ENCODE measurements around the gene NCAM1. TPM values are rescaled to one million over a fixed set of nuclear protein-coding genes. Genes with fewer than 3 reads are reported as not detected.

NCAM1 gene
- total RNA-seq, 6 donors from 2014 or later = 1.4 to 15.3 (median 2.5) TPM

- no peaks in the 10 kb centered on the region for H3K9me3 ChIP-seq
- no peak overlapping the region for H3K27ac ChIP-seq
- no peak overlapping the region for H3K4me3 ChIP-seq
- DNase-seq (no peak), ATAC-seq (ENCODE audit: low FRiP score in 2 of 2) (no peak)
- WGBS, 2 donors = 87% methylated on average over 2 of the region's 2 CpGs
- TF ChIP-seq EP300 (IDR thresholded peaks at IDR 0.05) = no peak
- no peak for TF ChIP-seq POLR2AphosphoS5 (IDR thresholded peaks at IDR 0.05)
- no peak for TF ChIP-seq CTCF (IDR thresholded peaks at IDR 0.05)
- no peak for TF ChIP-seq POLR2A (IDR thresholded peaks at IDR 0.05)
- no peaks in the 10 kb centered on the region for H3K4me1 ChIP-seq
- H3K27me3 ChIP-seq = no peaks in the 10 kb centered on the region
- no peaks in the 10 kb centered on the region for H3K36me3 ChIP-seq
These were observed 320.0 kb downstream of the NCAM1 start for GRCh38 chr11:113281052-113281725.

- DNase-seq = no peak
- WGBS, 2 donors = 76 to 82% methylated on average over 3 of the region's 3 CpGs
- Histone ChIP-seq H3K36me3 (no peaks in the 10 kb centered on the region), H3K4me1 (no peaks in the 10 kb centered on the region), H3K9me3 (no peaks in the 10 kb centered on the region), H3K27ac (no peak overlapping the region), H3K27me3 (no peaks in the 10 kb centered on the region), H3K4me3 (no peak overlapping the region)
- ATAC-seq (ENCODE audit: low FRiP score in 2 of 2) = no peak
- TF ChIP-seq EP300 (IDR thresholded peaks at IDR 0.05) (no peak), POLR2A (IDR thresholded peaks at IDR 0.05) (no peak), POLR2AphosphoS5 (IDR thresholded peaks at IDR 0.05) (no peak), CTCF (IDR thresholded peaks at IDR 0.05) (no peak)
These were observed 321.7 kb downstream of the NCAM1 start for GRCh38 chr11:113282898-113283437.

GRCh38 chr11:113283881-113284280, 322.7 kb downstream of the NCAM1 start:
- Histone ChIP-seq H3K9me3 (no peaks in the 10 kb centered on the region), H3K27me3 (no peaks in the 10 kb centered on the region), H3K27ac (no peak overlapping the region), H3K4me3 (no peak overlapping the region), H3K36me3 (no peaks in the 10 kb centered on the region), H3K4me1 (no peaks in the 10 kb centered on the region)
- 84 to 91% methylated on average over 2 of the region's 2 CpGs for WGBS, 2 donors
- no peak for DNase-seq
- TF ChIP-seq EP300 (IDR thresholded peaks at IDR 0.05) (no peak), POLR2AphosphoS5 (IDR thresholded peaks at IDR 0.05) (no peak), CTCF (IDR thresholded peaks at IDR 0.05) (no peak), POLR2A (IDR thresholded peaks at IDR 0.05) (no peak)
- ATAC-seq (ENCODE audit: low FRiP score in 2 of 2) = no peak

- H3K4me3 ChIP-seq = no peak overlapping the region
- TF ChIP-seq CTCF (IDR thresholded peaks at IDR 0.05) = no peak
- TF ChIP-seq POLR2AphosphoS5 (IDR thresholded peaks at IDR 0.05) = no peak
- TF ChIP-seq EP300 (IDR thresholded peaks at IDR 0.05) = no peak
- TF ChIP-seq POLR2A (IDR thresholded peaks at IDR 0.05) = no peak
- no peaks in the 10 kb centered on the region for H3K27me3 ChIP-seq
- DNase-seq (no peak), ATAC-seq (ENCODE audit: low FRiP score in 2 of 2) (no peak)
- 75 to 86% methylated on average over 3 of the region's 3 CpGs for WGBS, 2 donors
- H3K4me1 ChIP-seq = no peaks in the 10 kb centered on the region
- H3K36me3 ChIP-seq = no peaks in the 10 kb centered on the region
- no peak overlapping the region for H3K27ac ChIP-seq
- no peaks in the 10 kb centered on the region for H3K9me3 ChIP-seq
These were observed 324.8 kb downstream of the NCAM1 start for GRCh38 chr11:113286009-113286408.

Data from upper lobe of left lung (tissue), 6 donors.